Fibroblast of skin of back (primary cell): ENCODE results near the gene CES4A.
A peak's percentile ranks its signal among the peaks of the same experiment; 100 is the strongest.

Experiments used
- DNase-seq: peaks from one replicate; pipeline ENCODE4 v3.0.0-alpha.2; 2013

The CES4A gene

GRCh38 chr16:67054901-67055300, 66.5 kb downstream of the CES4A start:
- DNase-seq, result no peak

GRCh38 chr16:67055712-67056487, 67.5 kb downstream of the CES4A start:
- DNase-seq, result peak; percentile 99
